ENCODE measurements around the gene IL17RA. TPM values are rescaled to one million over a fixed set of nuclear protein-coding genes. Genes with fewer than 3 reads are reported as not detected.

IL17RA gene
- total and polyA plus RNA-seq, 2 donors (not counting 3 experiments of a cell fraction or from before 2014, with no cell fraction given): 13.0 to 19.3 TPM

DNA sequence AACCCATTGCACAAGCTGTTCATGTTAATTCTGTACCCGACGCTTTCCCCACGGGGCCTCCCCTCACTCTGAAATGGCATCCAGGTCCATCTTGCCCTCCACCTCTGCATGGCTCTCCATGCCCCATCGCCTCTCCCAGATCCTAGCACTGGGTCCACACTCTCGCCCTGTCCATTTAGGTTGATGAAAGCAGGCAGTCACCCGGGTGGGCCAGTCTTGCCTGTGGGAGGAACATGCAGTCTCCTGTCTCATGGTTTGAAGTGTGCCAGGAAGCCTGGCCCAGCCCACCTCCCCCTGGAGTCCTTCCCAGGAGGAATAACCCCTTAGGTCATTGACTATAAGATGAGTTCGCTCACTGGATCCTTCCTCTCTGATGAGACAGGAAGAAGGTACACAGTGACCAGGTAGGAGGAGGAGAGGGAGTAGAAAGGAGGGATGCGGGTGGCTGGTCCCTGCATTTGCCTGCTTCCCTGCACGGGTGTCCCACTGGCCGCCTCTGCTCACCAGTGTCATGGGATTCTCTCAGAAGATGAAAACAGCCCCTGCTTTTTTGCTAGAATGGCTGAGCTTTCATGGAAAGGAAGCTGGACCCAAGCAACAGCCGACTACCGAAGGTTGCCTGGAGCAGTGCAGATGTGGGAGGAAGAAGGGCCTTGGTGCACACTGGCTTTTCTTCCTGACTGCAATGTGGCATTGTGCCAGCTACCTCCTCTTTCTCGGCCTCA lies 29.5 kb downstream of the IL17RA start:
- Histone ChIP-seq H3K4me3 (replicated peaks in 1 of 3; ENCODE audit: insufficient read depth in 1 of 3, low read depth in 1 of 3, low read length in 3 of 3) (no peak overlapping the region), H3K9ac (replicated peaks; ENCODE audit: extremely low read depth, insufficient read depth, low read length) (no peak overlapping the region), H3K9me3 (replicated peaks; ENCODE audit: control insufficient read depth, insufficient read depth, low read length) (no peaks in the 10 kb centered on the region), H3K27me3 (ENCODE audit: control insufficient read depth in 2 of 2, insufficient read depth in 2 of 2, low read length in 2 of 2) (peaks cover 6 to 7% of the 10 kb centered on the region in 2 experiments), H3K4me2 (ENCODE audit: insufficient read depth, low read length) (no peak overlapping the region), H2AFZ (ENCODE audit: low read depth, low read length) (no peak overlapping the region), H4K20me1 (replicated peaks; ENCODE audit: control insufficient read depth, extremely low read depth, insufficient read depth, low read length) (no peaks in the 10 kb centered on the region), H3K36me3 (ENCODE audit: control insufficient read depth in 2 of 2, extremely low read depth in 1 of 2, insufficient read depth in 2 of 2, low read length in 2 of 2) (no peaks in the 10 kb centered on the region), H3K27ac (ENCODE audit: insufficient read depth, low read depth, low read length) (no peak overlapping the region), H3K79me2 (ENCODE audit: control insufficient read depth, insufficient read depth, low read length) (no peaks in the 10 kb centered on the region), H3K4me1 (ENCODE audit: control insufficient read depth, extremely low read depth, insufficient read depth, low read length) (no peaks in the 10 kb centered on the region), H3K9me1 (replicated peaks; ENCODE audit: control insufficient read depth, extremely low read depth, insufficient read depth, low read length) (no peaks in the 10 kb centered on the region)
- TF ChIP-seq GATA2 (IDR thresholded peaks at IDR 0.05; ENCODE audit: insufficient read depth, insufficient read length, low read depth, low read length): no peak
- DNase-seq (ENCODE audit: low read depth, low spot score) (no peak), FAIRE-seq (no peak)
- POLR2A ChIA-PET: no interaction called here
- BruUV-seq (replicated peaks): no TSS peak
- dilution Hi-C loops (cut with MboI; ENCODE audit: extremely low pct_ligation_motif_present, low sequenced_read_pairs): no loop called here
- intact Hi-C loops (cut with micrococcal nuclease): no loop called here
- CTCF ChIA-PET: interaction anchor here (1.6 to 2.3 kb wide), 2 partner anchors 40 to 58 kb away, joined by 3 to 7 read pairs; no protein-coding TSS in a partner anchor

DNA sequence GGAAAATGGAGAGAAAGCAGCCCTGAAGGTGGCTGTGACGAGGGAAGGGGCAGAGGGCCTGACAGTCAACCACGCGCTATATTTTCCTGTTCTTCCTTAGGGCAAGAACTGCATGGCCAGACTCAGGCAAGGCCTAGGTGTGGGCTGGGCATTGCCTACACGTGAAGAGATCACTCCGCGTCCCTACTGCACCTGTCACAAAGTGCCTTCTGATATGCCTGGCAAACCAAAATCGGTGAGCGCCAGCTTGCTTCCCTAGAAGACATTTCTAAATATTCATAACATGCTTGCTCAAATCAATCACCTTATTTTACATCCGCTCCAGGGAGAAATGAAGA lies 30.1 kb downstream of the IL17RA start:
- intact Hi-C loops (cut with micrococcal nuclease): no loop called here
- no peaks in the 10 kb centered on the region for H3K9me1 ChIP-seq (replicated peaks; ENCODE audit: control insufficient read depth, extremely low read depth, insufficient read depth, low read length)
- no peaks in the 10 kb centered on the region for H3K36me3 ChIP-seq (ENCODE audit: control insufficient read depth in 2 of 2, extremely low read depth in 1 of 2, insufficient read depth in 2 of 2, low read length in 2 of 2)
- FAIRE-seq: no peak
- BruUV-seq (replicated peaks): no TSS peak
- no peak overlapping the region for H3K27ac ChIP-seq (ENCODE audit: insufficient read depth, low read depth, low read length)
- H3K9me3 ChIP-seq (replicated peaks; ENCODE audit: control insufficient read depth, insufficient read depth, low read length): no peaks in the 10 kb centered on the region
- no peaks in the 10 kb centered on the region for H3K79me2 ChIP-seq (ENCODE audit: control insufficient read depth, insufficient read depth, low read length)
- H2AFZ ChIP-seq (ENCODE audit: low read depth, low read length): no peak overlapping the region
- no peak overlapping the region for H3K4me2 ChIP-seq (ENCODE audit: insufficient read depth, low read length)
- no peak for DNase-seq (ENCODE audit: low read depth, low spot score)
- H3K27me3 ChIP-seq (ENCODE audit: control insufficient read depth in 2 of 2, insufficient read depth in 2 of 2, low read length in 2 of 2): peaks cover 11 to 12% of the 10 kb centered on the region in 2 experiments
- no peaks in the 10 kb centered on the region for H3K4me1 ChIP-seq (ENCODE audit: control insufficient read depth, extremely low read depth, insufficient read depth, low read length)
- no peaks in the 10 kb centered on the region for H4K20me1 ChIP-seq (replicated peaks; ENCODE audit: control insufficient read depth, extremely low read depth, insufficient read depth, low read length)
- TF ChIP-seq JUN (IDR thresholded peaks at IDR 0.05; ENCODE audit: borderline replicate concordance, insufficient read depth, insufficient read length, low read depth): no peak
- TF ChIP-seq GATA2 (IDR thresholded peaks at IDR 0.05; ENCODE audit: insufficient read depth, insufficient read length, low read depth, low read length): no peak
- no peak for TF ChIP-seq FOS (IDR thresholded peaks at IDR 0.05; ENCODE audit: borderline replicate concordance, insufficient read depth, low read length)
- TF ChIP-seq POLR2AphosphoS5 (IDR thresholded peaks at IDR 0.05; ENCODE audit: insufficient read depth, low read depth, low read length): no peak
- no peak for TF ChIP-seq POLR2A (IDR thresholded peaks at IDR 0.05; ENCODE audit: low read depth, low read length)
- TF ChIP-seq, protein P1, sequence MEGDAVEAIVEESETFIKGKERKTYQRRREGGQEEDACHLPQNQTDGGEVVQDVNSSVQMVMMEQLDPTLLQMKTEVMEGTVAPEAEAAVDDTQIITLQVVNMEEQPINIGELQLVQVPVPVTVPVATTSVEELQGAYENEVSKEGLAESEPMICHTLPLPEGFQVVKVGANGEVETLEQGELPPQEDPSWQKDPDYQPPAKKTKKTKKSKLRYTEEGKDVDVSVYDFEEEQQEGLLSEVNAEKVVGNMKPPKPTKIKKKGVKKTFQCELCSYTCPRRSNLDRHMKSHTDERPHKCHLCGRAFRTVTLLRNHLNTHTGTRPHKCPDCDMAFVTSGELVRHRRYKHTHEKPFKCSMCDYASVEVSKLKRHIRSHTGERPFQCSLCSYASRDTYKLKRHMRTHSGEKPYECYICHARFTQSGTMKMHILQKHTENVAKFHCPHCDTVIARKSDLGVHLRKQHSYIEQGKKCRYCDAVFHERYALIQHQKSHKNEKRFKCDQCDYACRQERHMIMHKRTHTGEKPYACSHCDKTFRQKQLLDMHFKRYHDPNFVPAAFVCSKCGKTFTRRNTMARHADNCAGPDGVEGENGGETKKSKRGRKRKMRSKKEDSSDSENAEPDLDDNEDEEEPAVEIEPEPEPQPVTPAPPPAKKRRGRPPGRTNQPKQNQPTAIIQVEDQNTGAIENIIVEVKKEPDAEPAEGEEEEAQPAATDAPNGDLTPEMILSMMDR (IDR thresholded peaks at IDR 0.05; ENCODE audit: extremely low read depth in 1 of 2, insufficient read depth in 1 of 2, low read depth in 1 of 2, low read length in 2 of 2): no peak
- TF ChIP-seq, protein P2, sequence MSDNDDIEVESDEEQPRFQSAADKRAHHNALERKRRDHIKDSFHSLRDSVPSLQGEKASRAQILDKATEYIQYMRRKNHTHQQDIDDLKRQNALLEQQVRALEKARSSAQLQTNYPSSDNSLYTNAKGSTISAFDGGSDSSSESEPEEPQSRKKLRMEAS (IDR thresholded peaks at IDR 0.05; ENCODE audit: insufficient read depth, insufficient read length): no peak
- TF ChIP-seq EZH2 (IDR thresholded peaks at IDR 0.05; ENCODE audit: borderline replicate concordance, low read depth, low read length, severe bottlenecking): no peak
- TF ChIP-seq MYC (IDR thresholded peaks at IDR 0.05; ENCODE audit: low read depth, low read length): no peak
- CTCF ChIA-PET: interaction anchor here (1.6 to 2.3 kb wide), 2 partner anchors 41 to 57 kb away, joined by 3 to 7 read pairs; no protein-coding TSS in a partner anchor
- POLR2A ChIA-PET: no interaction called here
- no peak overlapping the region for H3K4me3 ChIP-seq (replicated peaks in 1 of 3; ENCODE audit: insufficient read depth in 1 of 3, low read depth in 1 of 3, low read length in 3 of 3)
- dilution Hi-C loops (cut with MboI; ENCODE audit: extremely low pct_ligation_motif_present, low sequenced_read_pairs): no loop called here
- H3K9ac ChIP-seq (replicated peaks; ENCODE audit: extremely low read depth, insufficient read depth, low read length): no peak overlapping the region
